ENCODE results near the gene IFNA2. TPM values are rescaled to one million over a fixed set of nuclear protein-coding genes. Genes with fewer than 3 reads are reported as not detected.

The IFNA2 gene
- total RNA-seq, 2 experiments from 2014 or later, result not detected

DNA sequence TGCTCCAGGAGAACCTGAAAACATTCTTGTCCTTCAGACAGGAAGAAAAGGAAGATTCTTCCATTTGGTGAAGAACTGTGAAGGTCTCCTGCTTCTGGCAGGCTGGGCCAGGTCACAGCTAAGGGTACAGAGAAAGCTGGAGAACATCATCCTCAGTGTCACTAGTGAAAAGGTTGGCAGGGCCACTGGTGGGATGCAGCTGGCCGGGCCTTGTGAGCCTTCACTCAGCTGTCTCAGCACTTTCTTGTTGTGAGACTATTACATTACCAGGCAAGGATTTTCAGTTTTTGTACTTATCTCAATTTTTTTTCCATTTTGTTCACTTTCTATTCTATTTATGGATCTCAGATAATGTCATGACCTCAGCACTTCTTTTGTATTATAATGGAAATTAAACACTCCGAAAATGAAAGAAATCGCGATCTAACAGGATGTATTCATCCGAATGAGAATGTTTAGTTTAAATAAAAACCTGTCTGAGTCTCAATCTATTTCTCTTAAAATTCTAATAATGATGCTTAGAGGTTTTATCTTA lies 13.8 kb upstream of the IFNA2 start:
- Histone ChIP-seq H3K4me1 (ENCODE audit: insufficient read depth, low read length) (peaks cover 17% of the 10 kb centered on the region), H3K27me3 (ENCODE audit: control insufficient read depth in 1 of 2, insufficient read depth in 2 of 2, low read length in 2 of 2) (peaks cover 24 to 52% of the 10 kb centered on the region in 2 experiments), H3K36me3 (ENCODE audit: insufficient read depth, low read length) (no peaks in the 10 kb centered on the region), H3K9me3 (ENCODE audit: control insufficient read depth in 1 of 2, insufficient read depth in 1 of 2, low read length in 2 of 2) (no peaks in the 10 kb centered on the region), H3K27ac (ENCODE audit: low read depth in 1 of 2, low read length in 2 of 2) (no peak overlapping the region), H3K4me3 (ENCODE audit: low read length) (no peak overlapping the region)
- peaks cover 9% of the 10 kb centered on the region for H3K4me1 Mint-ChIP-seq (ENCODE audit: low read depth)
- ChIA-PET POLR2A (no interaction called here), CTCF (interaction anchor here (1.3 kb wide), 1 partner anchor 56 kb away, joined by 3 read pairs; no protein-coding TSS in a partner anchor)
- no peaks in the 10 kb centered on the region for H3K9me3 Mint-ChIP-seq
- H3K36me3 Mint-ChIP-seq (ENCODE audit: low read depth), result no peaks in the 10 kb centered on the region
- TF ChIP-seq, protein P1, sequence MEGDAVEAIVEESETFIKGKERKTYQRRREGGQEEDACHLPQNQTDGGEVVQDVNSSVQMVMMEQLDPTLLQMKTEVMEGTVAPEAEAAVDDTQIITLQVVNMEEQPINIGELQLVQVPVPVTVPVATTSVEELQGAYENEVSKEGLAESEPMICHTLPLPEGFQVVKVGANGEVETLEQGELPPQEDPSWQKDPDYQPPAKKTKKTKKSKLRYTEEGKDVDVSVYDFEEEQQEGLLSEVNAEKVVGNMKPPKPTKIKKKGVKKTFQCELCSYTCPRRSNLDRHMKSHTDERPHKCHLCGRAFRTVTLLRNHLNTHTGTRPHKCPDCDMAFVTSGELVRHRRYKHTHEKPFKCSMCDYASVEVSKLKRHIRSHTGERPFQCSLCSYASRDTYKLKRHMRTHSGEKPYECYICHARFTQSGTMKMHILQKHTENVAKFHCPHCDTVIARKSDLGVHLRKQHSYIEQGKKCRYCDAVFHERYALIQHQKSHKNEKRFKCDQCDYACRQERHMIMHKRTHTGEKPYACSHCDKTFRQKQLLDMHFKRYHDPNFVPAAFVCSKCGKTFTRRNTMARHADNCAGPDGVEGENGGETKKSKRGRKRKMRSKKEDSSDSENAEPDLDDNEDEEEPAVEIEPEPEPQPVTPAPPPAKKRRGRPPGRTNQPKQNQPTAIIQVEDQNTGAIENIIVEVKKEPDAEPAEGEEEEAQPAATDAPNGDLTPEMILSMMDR (IDR thresholded peaks at IDR 0.05), result no peak
- H3K27ac Mint-ChIP-seq, result no peak overlapping the region
- H3K4me3 Mint-ChIP-seq, result no peak overlapping the region
- DNase-seq (no peak), ATAC-seq (ENCODE audit: poor library complexity) (no peak)
- peaks cover 76% of the 10 kb centered on the region for H3K27me3 Mint-ChIP-seq
- intact Hi-C loops (cut with DNase I, micrococcal nuclease), result loop anchor here in 1 of 2 experiments (10.0 kb wide), 1 partner anchor 204 kb away; no protein-coding TSS in a partner anchor

DNA sequence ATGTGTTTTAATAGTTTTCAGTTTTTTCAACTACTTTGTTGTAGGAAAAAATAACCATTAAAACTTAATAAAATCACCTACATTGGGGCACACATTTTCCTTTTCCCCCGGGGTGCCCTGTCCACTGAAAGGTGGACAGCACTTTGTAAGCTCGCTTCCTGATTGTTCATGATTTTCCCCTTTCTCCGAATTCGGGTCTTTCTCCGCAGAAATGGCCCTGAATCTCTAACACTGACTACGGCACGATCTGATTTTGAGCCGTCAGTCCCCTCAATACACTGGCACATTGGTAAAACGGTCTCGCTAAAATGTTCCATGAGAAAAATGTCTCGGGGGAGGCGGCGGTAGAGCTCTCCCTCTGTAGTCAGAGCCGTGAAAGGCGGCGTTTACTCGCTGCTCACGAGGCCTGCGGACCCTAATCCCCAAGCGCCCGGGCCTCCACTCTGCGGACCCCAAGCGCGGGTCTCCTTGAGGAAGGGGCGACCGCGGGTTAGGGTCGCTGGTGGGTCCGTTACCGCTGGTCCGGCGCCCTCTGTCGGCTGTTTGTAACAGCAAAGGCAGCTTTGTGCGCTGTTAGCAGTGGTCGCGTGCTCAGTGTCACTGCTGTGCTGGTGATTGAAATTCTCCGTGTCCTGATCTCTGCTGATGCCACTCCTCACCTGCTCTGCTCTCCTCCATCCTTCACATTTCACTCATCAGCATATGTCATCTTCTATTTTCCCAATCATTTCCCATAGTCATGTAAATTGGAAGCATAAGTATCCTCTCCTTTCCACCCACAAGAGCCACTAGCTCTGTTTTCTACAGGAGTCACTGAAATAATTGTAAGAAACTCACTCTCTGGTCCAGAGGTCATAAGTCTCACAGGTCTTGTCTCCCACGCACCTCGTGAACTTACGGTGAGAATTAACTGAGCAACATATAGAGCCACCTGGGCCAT lies 10.8 kb upstream of the IFNA2 start:
- Histone ChIP-seq H3K4me3 (ENCODE audit: low read length) (peak overlapping the region; percentile 39), H3K4me1 (ENCODE audit: insufficient read depth, low read length) (peaks cover 8% of the 10 kb centered on the region), H3K9me3 (ENCODE audit: control insufficient read depth in 1 of 2, insufficient read depth in 1 of 2, low read length in 2 of 2) (no peaks in the 10 kb centered on the region), H3K36me3 (ENCODE audit: insufficient read depth, low read length) (no peaks in the 10 kb centered on the region), H3K27me3 (ENCODE audit: control insufficient read depth in 1 of 2, insufficient read depth in 2 of 2, low read length in 2 of 2) (peaks cover 11 to 35% of the 10 kb centered on the region in 2 experiments), H3K27ac (ENCODE audit: low read depth in 1 of 2, low read length in 2 of 2) (no peak overlapping the region)
- Mint-ChIP-seq H3K4me1 (ENCODE audit: low read depth) (peaks cover 9% of the 10 kb centered on the region), H3K27me3 (peaks cover 70% of the 10 kb centered on the region), H3K36me3 (ENCODE audit: low read depth) (no peaks in the 10 kb centered on the region), H3K9me3 (no peaks in the 10 kb centered on the region), H3K4me3 (peak overlapping the region; percentile 66), H3K27ac (no peak overlapping the region)
- DNase-seq (peak; percentile 28 to 76 (median 51)), ATAC-seq (ENCODE audit: poor library complexity) (peak; percentile 76)
- POLR2A ChIA-PET, result interaction anchor here (1.0 to 2.4 kb wide), 5 partner anchors 60 to 201 kb away, joined by 3 to 17 read pairs (median 4); partner anchors contain the start of gene KLHL9
- CTCF ChIA-PET, result interaction anchor here (0.6 to 2.9 kb wide), 22 partner anchors 9 to 392 kb away, joined by 3 to 34 read pairs (median 4); partner anchors contain the start of gene KLHL9
- TF ChIP-seq, protein P1 (IDR thresholded peaks at IDR 0.05), result peak; percentile 95
- intact Hi-C loops (cut with DNase I, micrococcal nuclease), result loop anchor here (1.0 to 10.0 kb wide), 3 partner anchors 70 to 405 kb away; no protein-coding TSS in a partner anchor

DNA sequence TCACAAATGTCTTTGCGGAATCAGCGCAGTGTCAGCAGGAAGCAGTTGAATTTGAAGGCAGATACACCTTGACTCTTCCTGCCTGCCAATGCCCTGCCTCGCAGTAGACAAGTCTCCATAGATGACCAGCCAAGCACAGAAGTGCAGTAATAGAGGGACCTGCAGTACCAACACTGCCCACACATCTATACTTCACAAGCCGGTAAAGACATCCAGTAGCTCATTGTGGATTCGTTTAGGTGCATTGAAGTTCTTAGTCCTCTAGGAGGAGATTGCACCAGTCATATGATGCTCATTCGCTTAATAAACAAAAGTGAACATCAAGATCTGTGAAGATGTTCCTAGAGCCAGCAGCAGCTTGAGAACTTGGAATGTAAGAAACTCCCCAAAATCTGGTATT lies 7.1 kb upstream of the IFNA2 start:
- Histone ChIP-seq H3K4me1 (ENCODE audit: insufficient read depth, low read length) (peaks cover 8% of the 10 kb centered on the region), H3K9me3 (ENCODE audit: control insufficient read depth in 1 of 2, insufficient read depth in 1 of 2, low read length in 2 of 2) (no peaks in the 10 kb centered on the region), H3K27ac (ENCODE audit: low read depth in 1 of 2, low read length in 2 of 2) (no peak overlapping the region), H3K27me3 (ENCODE audit: control insufficient read depth in 1 of 2, insufficient read depth in 2 of 2, low read length in 2 of 2) (peaks cover 8 to 25% of the 10 kb centered on the region in 2 experiments), H3K36me3 (ENCODE audit: insufficient read depth, low read length) (no peaks in the 10 kb centered on the region), H3K4me3 (ENCODE audit: low read length) (no peak overlapping the region)
- H3K9me3 Mint-ChIP-seq, result no peaks in the 10 kb centered on the region
- ATAC-seq (ENCODE audit: poor library complexity), result peak; percentile 79
- peak in 2 of 14 experiments; percentile 33 to 49 for DNase-seq
- H3K27me3 Mint-ChIP-seq, result peaks cover 64% of the 10 kb centered on the region
- no peak overlapping the region for H3K27ac Mint-ChIP-seq
- peaks cover 9% of the 10 kb centered on the region for H3K4me1 Mint-ChIP-seq (ENCODE audit: low read depth)
- TF ChIP-seq, protein P1 (IDR thresholded peaks at IDR 0.05), result no peak
- POLR2A ChIA-PET, result interaction anchor here (1.2 to 1.7 kb wide), 2 partner anchors 11 to 57 kb away, joined by 3 to 9 read pairs; partner anchors contain the start of gene KLHL9
- no peak overlapping the region for H3K4me3 Mint-ChIP-seq
- H3K36me3 Mint-ChIP-seq (ENCODE audit: low read depth), result no peaks in the 10 kb centered on the region
- CTCF ChIA-PET, result interaction anchor here (1.1 to 1.5 kb wide), 5 partner anchors 10 to 156 kb away, joined by 3 to 5 read pairs (median 5); no protein-coding TSS in a partner anchor
- intact Hi-C loops (cut with DNase I, micrococcal nuclease), result loop anchor here in 1 of 2 experiments (10.0 kb wide), 1 partner anchor 197 kb away; no protein-coding TSS in a partner anchor
